Left lobe of liver (tissue), 2 donors: ENCODE measurements around the gene FAM9A. TPM values are rescaled to one million over a fixed set of nuclear protein-coding genes. Genes with fewer than 3 reads are reported as not detected.

ENCODE experiments used
- ATAC-seq: fragments of 200-7000 bp; cut with Tn5 transposase; one replicate; pipeline ENCODE4 v1.9.1; 2020; ENCODE audit warnings: mild to moderate bottlenecking, moderate library complexity
- DNase-seq: peaks from one replicate; pipeline ENCODE4 v3.0.0-alpha.2; 2020; ENCODE audit warnings: low spot score
- total RNA-seq: library from RNA; stranded (reverse); gene quantifications from one replicate; pipeline ENCODE4 v1.2.1, GENCODE V29; 2021
- donor health status: DM: no; HTN: no; CAD: no; lungs with moderate emphysema.
- donor health status: DM: no; HTN: yes; CAD: no.

The FAM9A gene
- total RNA-seq: not detected

- no peak for ATAC-seq
- DNase-seq: no peak
These were observed at the start of gene FAM9A for GRCh38 chrX:8801041-8801599. Gene FAM9A (minus strand): TSS chrX:8801383. CDS start chrX:8800171, 1,212 bp downstream.

GRCh38 chrX:8850478-8850877 is 49.3 kb upstream of the FAM9A start:
- no peak for ATAC-seq
- DNase-seq: no peak

DNA sequence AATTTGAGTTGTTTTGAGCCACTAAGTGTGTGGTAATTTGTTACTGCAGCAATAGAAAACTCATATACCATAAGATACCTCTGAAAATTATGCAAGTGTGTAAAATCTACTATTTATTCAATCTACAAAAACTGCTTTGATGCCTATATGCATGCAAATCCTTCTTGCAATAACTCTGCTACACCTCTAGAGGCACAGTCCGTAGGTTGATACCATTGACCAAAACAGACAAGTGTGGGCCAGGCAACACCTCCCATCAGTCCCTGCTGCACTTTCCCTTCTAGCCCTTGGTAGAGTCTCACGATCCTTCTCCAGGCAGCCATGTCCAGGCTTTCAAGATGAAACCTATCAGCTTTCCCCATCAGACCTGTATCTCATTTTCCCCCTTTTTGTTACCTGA is 48.8 kb upstream of the FAM9A start:
- DNase-seq (no peak), ATAC-seq (peak; percentile 39)

GRCh38 chrX:8849458-8849857 is 48.3 kb upstream of the FAM9A start:
- ATAC-seq (peak; percentile 80), DNase-seq (no peak)

DNA sequence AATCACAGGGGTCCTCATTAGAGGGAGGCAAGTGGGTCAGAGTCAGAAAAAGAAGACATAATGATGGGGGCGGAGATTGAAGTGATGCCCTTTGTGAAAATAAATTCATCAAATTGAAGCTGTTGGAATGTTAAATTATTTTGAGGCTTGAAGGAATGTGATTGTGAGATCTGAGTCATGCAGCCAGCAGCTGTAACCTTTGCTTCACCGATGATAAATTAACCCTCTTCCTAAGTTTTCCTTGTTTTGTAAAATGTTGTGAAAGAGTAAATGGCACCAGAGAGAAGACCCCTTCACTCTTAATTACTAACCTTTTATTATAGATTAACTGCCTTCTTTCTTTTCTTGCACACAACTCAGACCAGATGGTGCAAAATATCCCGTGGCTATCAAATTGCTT is 47.7 kb upstream of the FAM9A start:
- DNase-seq: no peak
- no peak for ATAC-seq

GRCh38 chrX:8848441-8848840 is 47.3 kb upstream of the FAM9A start:
- no peak for DNase-seq
- no peak for ATAC-seq

DNA sequence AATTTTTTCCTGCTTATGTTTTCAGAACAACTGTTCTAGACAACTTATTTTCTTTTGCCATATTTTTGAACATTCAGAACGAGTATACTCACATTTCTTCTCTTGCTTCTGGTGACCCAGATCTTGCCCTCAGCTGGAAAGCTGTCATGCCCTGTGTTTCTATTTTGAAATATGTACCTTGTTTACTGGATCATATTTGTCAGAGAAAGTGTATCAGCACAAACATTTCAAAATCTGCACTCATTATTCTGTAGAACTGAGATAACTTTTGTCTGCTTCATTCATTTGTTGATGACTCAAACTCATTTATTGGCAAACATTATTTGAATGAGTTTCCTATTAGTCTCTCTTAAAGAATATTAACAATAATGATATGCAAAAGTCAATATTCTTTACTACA is 46.2 kb upstream of the FAM9A start:
- peak; percentile 33 for ATAC-seq
- DNase-seq: no peak

- no peak for ATAC-seq
- no peak for DNase-seq
These were observed 45.1 kb upstream of the FAM9A start for GRCh38 chrX:8846266-8846665.

- ATAC-seq (no peak), DNase-seq (no peak)
These were observed 44.3 kb upstream of the FAM9A start for GRCh38 chrX:8845469-8845868.

DNA sequence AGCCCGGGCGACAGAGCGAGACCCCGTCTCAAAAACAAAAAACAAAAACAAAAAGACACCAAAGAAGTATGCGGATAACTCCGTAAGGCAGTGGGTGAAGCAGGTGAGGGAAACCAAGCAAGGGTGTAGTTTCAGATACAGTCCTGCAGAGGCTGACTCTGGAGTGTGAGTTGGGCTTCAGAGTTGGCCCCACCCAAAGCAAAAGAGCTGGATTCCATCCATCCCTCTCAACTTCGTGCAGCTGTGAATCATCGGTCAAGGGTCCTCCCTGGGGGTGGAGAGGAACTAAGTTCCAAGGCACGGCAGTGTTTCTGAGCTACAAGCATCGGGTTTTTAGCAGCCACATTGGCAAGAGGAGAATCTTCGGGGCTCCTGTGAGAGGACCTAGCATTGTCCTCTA is 43.9 kb upstream of the FAM9A start:
- DNase-seq (no peak), ATAC-seq (no peak)

GRCh38 chrX:8844157-8844556 is 43.0 kb upstream of the FAM9A start:
- DNase-seq (no peak), ATAC-seq (no peak)

DNA sequence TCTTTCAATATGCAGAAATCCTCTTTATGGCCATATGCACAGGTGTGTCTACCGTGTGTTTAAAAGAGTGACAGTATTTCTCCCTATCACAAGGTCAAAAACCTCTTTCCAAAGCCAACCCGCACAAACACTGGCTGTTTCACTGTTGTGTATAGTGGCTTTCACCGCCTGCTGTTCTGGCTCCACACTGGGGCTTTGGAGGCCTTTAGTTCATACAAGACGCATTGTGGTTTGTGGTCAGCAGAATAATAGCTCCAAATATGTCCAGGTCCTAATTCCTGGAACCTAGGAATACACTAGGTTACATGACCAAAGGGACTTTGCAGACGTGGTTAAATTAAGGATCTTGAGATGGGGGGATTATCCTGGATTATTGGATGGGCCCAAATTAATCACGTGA is 40.7 kb upstream of the FAM9A start:
- no peak for ATAC-seq

DNA sequence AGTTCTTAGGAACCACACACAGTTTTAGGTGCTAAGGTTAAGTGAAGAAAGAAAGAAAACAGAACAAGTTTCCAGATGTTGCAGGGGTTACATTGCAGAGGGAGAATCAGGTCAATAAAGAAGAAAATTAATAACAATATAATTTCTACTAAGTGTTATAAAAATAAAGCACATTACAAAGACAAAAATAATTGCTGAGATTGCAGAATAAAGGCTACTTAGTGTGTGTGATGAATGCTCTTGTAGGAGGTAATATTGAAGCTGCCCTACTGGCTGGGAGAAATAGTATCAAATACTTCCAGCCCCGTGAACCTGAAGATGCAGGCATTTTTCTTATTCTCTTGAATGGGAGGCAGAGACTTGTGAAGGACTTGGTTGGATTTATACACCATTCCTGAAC is 33.2 kb upstream of the FAM9A start:
- no peak for ATAC-seq
- no peak for DNase-seq

More for the DNA sequence above, 40.7 kb upstream of the FAM9A start:
- DNase-seq: no peak

DNA sequence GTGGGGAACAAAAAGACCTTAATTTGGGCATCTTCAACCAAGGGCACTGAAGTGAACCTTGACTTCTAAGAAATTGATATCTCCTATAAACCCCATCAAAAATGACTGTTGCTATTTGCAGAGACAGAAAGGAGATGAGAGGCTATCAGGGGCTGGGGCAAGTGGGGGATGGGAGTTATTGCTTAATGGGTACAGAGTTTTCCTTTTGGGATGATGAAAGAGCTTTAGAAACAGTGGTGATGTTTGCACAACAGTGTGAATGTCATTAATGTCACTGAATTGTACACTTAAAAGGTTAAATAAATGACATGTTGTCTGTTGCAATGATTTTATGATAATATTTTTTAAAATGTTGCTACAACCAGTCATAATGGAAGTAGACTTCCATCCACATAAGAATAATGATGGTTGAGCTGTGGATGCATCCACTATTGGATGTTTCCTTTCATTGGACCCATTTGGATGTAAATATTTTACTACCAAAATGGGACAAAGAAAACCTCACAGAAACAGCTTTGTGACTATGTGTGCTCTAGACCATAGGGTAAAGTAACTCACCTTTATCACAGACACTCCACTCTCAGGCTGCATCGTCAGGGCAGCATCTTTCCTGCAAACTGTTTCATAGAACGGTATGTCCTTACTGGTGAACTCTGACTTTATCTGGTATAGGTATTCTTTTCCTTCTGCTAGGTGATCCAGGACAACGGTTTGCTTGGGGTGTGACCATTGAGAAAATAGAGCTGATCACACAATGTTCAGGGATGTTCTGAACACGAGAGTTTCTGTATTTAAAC is 31.6 kb upstream of the FAM9A start:
- DNase-seq: peak; percentile 50

GRCh38 chrX:8823698-8824097 is 22.5 kb upstream of the FAM9A start:
- ATAC-seq: peak; percentile 44
- no peak for DNase-seq

More for the DNA sequence above, 31.6 kb upstream of the FAM9A start:
- peak; percentile 79 for ATAC-seq

GRCh38 chrX:8822002-8822401 is 20.8 kb upstream of the FAM9A start:
- ATAC-seq: no peak
- no peak for DNase-seq

DNA sequence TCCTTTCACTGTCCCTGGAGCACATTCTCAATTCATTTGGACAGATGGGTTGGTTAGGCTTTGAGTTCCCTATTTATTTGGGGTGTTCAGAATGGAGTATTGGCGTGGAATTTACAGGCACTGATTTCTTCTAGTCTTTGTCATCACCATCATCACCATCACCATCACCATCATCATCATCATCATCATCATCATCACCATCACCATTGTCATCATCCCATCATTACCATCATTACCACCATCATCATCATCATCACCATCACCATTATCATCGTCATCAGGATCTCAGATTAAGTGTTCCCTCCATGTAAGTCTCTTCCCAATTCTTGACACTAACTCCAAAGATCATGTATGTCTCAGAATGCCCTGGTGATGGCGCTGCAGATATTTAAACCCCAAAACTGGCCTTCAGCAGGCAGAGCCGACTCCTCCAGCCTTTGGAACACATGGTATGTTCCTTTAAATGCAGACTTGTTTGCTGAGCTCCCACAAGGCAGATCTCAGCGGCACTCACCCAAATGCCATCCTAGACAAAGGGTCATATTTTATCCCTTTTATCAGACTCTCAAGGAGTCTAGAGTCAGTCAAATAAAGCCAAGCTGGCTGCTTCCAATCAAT is 19.8 kb upstream of the FAM9A start:
- no peak for DNase-seq
- peak; percentile 22 for ATAC-seq

DNA sequence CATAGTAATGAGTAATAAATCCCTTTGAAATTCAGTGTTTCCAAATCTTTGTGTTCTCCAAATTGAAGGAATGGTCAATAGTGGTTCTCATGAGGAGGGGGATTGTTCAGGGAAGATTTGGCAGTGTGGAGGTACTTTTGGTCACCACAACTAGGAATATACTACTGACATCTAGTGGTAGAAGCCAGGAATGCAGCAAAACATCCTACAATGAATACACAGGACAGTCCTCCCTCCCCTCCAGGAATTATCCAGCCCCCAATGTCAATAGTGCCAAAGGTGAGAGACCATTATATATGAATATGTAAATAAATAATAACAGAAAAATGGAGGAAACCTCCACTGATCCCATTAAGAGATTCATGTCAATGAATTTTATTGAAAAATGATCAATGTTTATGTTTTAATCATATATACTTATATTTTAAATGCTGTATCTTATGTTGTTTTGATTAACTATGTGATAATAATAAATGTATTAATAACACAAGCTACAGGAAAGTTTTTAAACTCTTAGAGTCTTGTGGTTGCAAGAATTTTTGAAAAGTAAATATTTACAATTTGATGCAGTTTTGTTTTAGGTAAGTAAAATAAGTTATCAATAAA is 14.4 kb upstream of the FAM9A start:
- DNase-seq: no peak
- peak; percentile 75 for ATAC-seq

DNA sequence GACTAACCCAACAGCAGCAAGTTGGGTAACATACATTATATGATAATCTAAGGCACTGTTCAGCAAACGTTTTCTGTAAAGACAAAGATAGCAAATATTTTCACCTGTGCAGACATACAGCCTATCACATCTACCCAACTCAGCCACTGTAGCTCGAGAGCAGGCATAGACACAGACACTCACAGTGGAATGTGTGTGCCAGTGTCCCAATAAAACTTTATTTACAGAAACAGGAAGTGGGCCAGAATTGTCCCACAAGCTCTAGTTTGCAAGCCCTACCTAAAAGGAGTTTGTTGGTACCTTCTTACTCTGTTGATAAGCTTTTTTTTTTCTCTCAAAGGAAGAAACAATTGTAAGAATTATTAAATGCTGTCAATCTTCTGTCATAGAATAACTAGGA is 11.9 kb upstream of the FAM9A start:
- ATAC-seq (no peak), DNase-seq (no peak)

DNA sequence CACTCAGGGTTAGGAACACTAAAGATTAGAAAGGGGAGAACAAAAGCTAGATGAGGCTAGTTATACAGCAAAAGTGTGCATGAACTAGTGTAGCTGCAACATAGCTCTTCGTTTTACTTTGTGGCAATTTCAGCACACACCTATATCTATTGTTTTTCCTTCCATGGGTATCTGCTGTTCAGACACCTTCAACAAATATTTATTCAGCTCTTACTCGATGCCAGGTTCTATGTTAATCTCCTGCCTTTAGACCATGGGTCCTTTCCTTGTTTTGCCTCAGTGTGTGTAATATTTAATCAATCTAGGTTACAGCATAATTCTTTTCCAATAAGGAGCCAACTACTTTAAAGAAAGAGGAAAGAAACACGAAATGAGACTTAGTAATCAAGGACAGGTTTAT is 10.4 kb upstream of the FAM9A start:
- no peak for ATAC-seq
- DNase-seq: no peak

DNA sequence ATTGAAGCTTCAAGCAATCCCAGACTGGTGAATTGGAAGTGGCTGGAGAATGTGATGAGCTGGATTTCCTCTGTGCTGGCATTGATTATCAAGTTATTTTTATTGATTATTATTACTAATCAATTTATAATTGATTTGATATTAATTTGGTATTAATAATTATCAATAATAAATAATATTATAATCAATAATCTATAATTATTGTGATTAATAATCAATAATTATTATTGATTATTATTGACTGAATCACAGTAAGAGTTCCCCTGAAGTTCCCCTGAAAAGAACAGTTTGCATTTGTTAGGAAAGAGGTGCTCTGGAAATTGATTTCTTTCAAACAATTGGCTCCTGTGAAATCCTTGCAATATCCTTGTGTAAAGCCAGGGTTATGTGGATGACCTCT is 7.5 kb upstream of the FAM9A start:
- DNase-seq: no peak
- no peak for ATAC-seq

GRCh38 chrX:8805974-8806373 is 4.8 kb upstream of the FAM9A start:
- ATAC-seq: no peak
- DNase-seq: no peak
